Activated T-cell treated with anti-CD3 and anti-CD28 coated beads for 48 hours (primary cell): ENCODE results near the gene RASSF1.
"Not testable (repeated sequence)": the region's sequence is repeated elsewhere in the genome, so short reads cannot be mapped to it uniquely, and the experiment has no call there.

Experiments used
- DNase-seq: peaks from one replicate; pipeline ENCODE4 v3.0.0-alpha.2; 2020; ENCODE audit warnings: low read depth

Gene RASSF1

DNA sequence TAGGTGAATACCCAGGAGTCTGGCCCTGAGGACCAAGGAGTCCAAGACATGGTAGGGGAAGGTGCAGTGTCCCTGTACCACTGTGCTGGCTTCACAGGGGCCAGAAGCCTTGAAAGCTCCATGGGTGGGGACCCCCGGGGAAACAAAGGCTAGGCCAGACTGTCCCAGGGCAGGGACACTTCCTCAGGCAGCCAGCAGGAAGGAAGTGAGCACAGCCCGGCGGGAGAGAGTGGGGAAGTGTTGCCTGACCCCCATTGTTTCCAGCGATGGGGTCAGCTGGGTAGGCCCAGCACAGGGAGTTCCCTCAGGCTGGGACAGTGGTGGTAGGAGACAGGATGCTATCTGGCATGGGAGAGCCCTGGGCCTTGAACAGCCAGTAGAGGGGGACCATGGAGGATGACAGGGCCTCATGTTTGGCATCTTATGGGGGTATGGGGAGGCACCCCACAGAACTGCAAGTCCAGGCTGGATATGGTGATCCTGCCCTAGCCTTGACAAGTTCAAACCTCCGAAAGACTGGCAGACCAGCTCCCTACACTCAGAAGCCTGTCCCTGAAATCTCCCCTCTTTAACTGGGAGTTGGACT is 16.9 kb downstream of the RASSF1 start:
- no peak for DNase-seq

DNA sequence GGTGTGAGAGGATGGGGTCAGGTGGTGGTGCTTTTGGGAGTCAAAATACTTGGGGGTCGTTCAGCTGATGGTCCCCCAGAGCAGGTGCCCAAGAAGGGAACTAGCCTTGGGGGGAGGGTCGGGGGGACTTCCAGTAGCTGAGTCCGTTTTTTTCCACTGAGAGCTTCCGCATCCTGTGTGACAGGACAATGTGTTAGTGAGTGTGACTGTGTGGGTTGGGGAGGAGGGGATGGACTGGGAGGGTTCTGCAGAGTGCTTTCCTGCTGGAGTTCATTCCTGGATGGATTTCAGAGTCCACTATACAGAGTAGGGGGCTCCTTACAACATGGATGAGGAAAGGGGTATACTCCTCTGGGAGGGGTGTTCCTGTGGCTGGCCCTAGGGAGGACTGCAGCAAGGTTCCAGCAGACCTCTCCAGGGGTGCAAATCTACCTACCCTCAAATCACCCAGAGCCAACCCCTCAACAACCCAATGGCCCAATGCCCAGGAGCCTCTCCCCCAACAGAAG is 17.5 kb downstream of the RASSF1 start:
- no peak for DNase-seq

DNA sequence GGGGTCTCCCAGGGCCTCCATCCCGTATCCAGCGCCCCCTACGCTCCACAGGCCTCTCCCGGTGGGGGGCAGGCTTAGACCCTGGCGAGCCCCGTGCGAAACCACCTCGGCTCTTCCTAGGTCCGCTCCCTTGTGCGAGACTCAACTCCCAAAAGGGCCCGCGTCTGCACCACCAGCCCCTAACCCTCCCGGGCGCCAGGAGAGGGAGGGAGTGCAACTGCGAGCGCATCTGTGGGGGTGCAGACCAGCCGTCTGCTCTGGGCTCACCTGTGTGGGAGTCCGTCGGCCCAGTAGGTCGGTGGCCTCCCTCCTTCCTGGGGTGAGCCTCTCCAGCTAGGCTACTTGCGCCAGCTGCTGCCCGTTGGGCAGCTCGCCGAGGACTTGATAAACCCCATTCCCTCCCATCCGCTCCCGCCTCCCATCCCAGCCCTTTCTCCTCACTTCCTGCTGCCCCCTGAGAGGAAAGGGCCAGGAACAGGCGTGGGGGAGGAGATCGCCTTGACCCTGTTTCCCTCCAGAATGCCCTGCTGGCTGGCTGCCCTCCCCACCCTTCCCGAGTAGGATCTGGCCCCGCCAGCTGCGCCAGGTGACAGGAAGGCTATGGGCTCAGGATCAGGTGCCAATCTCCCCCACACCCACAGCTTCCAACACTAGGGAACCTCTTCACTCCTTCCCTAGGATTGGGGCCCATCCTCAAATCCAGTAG is 18.1 kb downstream of the RASSF1 start, which contains the start of gene HYAL2:
HYAL2 (minus strand) TSS at position 360 of the 706 bp plus-strand sequence. CDS start 2,256 bp downstream, outside the sequence.
- DNase-seq, result no peak

DNA sequence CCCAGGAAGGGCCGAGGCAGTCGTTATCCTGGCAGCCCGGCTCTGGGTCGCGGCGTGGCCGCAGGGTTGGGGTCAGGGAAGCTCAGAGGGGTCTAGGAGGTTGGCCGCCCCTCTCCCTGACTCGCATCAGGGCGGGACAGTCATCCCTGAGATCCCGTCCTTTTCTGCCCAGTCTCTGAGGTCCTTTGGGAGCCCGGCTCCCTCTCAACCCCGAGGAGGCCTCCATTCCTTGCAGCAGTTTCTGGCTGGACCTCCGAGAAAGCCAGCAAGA is 18.6 kb downstream of the RASSF1 start:
- no peak for DNase-seq

DNA sequence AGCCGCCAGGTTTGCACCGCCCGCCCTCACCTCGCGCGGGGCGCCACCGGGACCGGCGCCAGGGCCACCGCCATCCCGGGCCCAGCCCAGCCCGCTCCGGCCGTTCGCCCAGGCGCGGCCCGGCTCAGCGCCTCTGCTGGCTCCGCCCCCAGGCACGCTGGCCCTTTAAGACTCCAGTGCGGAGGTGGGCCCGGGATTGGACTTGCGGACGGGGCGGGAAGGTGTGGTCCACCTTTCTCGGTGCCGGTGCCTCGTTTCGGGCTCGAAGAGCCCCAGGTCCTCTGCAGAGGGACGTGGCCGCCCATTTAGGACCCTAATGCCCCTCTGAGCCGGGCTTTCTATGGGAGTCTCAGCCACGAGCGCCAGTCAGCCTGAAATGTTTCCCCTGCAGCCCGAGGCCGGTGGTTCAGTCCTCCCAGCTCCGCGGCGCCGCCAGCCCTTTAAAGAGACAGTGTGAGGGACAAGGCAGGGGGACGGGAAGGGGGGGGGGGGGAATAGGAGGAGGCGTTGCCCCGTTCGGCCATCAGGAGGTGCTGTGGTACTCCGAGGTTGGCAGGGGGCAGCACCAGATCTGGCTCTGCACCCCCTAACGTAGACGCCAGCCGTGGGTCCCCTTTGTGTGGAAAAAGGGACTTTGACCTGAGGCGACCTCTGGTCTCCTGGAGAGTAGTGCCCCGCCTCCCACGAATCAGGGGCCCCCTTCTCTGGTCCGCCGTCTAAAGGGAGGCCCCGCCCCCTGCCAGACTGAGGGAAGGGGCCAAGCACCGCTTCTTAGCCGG is 19.1 kb downstream of the RASSF1 start:
- DNase-seq, result peak; percentile 77

DNA sequence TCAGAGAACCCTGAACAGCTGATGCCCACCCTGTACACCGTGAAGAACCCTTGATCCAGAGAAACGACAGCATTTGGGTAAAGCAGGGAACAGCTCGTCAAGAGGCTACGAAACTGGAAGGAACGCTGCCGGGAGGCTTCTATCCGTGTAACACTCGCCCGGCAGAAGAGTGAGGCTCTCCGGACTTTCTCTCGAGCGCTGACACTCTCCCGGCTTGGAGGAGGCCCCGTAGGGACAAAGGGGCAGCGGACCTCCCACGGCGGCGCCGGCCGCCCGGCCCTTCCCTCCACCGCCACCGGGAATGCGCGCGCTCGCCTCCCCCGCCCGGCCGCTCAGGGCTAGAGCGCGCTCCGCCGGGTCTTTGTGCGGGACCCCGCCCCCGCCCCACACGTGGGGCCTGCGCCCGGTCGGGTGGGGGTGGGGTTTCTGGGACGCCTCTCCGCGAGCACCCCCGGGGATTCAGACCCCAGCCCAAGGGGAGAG is 19.7 kb downstream of the RASSF1 start:
- DNase-seq, result peak; percentile 68

DNA sequence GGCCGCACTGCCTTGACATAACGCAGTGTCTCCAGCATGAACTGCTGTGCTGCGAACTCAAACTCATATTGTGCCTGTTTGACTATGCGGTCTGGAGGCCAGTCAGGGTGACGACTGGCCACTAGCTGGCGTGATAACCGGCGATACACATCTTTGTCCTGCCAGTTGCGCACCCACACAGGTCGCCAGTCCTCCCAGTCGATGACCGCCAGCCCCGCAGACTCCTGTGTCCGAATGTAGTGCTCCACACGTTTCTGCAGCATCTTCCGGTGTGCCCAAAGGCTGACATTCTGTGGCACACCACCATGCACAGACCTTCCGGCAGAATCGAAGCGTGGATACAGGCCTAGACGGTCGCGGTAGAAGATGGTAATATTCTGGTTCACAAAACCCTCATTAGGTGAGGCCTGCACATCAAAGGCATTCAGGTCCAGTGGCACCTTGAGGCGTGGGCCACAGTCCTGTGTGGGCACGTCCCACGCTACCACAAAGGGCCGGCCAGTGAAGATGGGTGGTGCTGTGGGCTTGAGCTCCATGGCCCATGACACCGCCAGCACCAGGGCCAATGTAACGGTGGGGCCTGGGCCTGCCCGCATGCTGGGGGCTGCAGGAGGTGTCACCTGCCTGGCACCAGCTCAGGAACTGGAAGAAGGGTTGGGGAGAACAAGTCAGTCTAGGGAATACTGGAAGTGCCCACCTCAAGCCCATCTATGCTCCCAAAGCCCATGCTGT is 20.6 kb downstream of the RASSF1 start:
- DNase-seq, result no peak

DNA sequence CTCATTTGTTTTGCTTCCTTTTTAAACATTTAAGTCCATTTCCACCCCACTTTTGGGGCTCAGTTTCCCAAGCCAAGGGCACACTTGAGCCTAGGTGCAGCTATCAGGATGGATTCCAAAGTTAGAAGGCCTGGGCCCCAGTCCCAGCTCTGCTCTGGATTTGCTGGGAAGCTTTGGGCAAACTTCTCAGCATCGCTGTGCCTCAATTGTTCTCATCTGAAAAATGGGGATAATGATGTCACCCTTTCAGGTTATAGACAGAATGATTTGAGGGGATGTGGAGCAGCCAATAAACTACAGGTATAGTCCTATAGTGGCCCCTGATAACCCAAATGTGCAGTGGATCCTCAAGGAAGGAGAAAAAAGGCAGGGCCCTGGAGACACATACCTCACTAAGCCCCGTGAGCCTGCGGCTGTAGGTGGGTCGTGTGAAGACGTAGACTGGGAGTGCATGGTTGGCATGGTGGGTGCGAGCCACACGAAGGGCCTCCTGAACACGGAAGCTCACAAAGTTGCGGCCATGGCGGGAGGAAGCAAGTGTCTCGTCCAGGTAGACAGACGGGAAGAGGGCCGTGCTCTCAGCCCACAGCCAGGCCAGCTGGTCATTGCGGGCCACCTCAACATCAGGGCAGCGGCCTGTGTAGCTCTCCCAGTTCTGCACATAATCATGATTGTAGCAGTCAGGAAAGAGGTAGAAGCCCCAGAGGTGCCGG is 21.3 kb downstream of the RASSF1 start:
- no peak for DNase-seq

DNA sequence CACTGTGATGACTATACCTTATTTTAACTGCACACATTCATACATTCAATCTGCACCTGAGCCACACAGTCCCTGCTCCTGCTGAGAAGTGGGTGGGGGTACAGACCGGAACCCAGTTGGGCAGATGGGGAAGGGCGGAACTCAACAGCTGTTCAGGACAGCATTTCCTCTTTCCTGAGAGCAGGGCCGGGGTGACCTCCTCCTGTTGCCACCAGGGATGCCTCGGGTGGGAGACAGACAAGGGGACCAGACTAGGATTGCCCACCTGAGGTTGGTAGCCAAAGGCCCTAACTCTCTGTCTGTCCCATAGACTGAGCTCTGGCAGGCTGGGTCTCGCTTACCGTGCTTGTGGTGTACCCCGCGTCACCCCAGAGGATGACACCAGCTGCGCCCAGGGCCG is 22.0 kb downstream of the RASSF1 start:
- DNase-seq, result no peak

DNA sequence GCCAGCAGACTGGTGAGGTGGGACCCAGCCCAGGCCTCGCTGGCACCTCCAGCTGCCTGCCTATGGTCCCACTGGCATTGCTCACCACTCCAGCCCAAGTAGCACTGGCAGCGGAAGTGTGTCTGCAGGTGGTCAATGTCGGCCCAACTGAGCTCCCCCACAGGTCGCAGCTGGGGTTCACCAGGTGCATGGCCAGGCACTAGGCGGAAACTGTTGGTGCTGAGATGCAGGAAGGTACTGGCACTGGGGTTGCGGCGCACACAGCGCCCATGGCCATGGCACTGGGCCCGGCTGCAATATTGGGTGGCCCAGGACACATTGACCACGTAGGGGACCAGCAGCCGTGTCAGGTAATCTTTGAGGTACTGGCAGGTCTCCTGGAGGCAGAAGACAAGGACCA is 22.5 kb downstream of the RASSF1 start:
- DNase-seq, result no peak

DNA sequence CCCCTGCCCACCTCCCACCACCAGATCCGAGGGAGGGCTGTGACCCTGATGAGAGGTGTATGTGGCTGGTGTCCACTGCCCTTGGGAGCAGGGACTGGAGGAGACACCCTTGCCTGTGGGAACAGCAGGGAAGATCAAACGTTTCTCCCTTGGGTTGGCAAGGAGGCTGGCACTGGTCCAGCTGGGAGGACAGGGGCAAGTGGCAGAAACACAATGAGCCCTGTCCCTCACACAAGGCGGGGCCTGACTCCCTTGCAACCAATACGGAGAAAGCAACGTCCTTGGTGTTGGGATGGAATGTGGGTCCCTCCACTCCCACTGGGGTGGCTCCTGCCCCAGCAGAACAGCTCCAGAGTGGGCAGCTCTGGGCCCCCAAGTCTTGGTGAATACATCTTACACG is 23.3 kb downstream of the RASSF1 start:
- DNase-seq, result no peak

DNA sequence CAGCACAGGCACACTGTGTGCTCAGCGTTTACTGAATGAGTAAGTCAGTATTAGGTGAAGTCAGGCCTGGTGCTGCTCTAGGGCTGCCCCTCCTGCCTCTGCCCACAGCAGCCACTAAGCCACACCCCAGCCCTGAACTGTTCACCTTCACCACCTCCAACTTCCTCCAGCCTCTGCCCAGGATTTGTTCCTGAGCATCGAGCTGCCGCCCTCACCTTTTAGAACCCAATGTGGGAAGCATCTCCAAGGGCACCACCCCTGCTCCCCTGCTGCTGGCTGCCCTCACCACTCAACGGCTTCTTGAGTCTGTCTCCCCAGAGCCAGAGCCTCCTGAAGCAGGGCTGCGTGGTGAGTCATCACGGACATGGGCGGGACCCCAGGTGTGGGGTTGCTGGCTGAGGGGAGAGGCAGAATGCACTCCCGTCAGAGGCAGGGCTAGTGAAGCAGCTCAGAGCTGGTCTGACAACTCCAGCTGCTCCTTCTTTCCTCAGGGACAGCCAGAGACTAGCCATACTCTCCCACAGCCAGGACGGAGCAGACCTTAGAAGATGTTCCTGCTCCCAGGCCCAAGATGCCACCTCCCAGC is 23.9 kb downstream of the RASSF1 start:
- peak; percentile 44 for DNase-seq

DNA sequence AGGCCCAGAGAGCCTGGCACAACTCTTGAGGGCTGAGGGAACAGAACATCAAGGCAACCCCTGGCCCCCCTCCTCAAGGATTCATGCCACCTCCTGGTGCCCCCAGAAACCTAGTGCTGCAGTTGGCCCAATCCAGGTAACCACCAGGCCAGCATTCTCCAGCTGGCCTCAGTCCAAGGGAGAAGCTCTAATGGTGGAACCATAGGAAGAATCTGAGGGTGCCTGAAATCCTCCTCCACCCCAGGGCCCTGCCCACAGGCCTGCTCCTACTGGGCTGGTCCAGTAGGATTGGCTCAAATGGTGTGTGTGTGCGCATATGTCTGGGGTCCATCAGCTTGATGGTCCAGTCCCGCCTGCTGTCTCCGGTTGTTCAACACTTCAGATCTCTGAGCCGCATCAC is 25.8 kb downstream of the RASSF1 start:
- no peak for DNase-seq

DNA sequence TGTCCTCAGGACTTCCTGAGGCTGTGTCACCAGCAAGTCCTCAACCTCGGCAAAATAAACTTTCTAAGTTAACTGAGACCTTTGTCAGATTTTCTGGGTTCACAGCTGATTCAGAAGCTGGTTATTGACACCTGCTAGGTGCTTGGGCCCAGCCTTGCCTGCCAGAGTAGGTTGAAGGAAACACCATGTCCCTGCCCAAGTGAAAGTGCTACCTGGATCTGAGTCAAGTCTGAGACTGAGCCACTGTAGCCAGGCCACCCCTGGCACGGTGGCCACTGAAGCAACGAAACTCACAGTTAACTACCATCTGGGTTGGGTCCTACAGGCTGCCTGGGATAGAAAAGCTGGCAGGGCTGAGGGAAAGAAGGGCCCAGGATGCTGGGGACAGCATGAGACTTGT is 26.3 kb downstream of the RASSF1 start:
- no peak for DNase-seq

DNA sequence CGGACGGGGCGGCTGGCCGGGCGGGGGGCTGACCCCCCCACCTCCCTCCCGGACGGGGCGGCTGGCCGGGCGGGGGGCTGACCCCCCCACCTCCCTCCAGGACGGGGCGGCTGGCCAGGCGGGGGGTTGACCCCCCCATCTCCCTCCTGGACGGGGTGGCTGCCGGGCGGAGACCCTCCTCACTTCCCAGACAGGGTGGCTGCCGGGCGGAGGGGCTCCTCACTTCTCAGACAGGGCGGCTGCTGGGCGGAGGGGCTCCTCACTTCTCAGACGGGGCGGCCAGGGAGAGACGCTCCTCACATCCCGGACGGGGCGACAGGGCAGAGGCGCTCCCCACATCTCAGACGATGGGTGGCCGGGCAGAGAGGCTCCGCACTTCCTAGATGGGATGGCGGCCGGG is 28.6 kb downstream of the RASSF1 start:
- DNase-seq, result not testable (repeated sequence)

DNA sequence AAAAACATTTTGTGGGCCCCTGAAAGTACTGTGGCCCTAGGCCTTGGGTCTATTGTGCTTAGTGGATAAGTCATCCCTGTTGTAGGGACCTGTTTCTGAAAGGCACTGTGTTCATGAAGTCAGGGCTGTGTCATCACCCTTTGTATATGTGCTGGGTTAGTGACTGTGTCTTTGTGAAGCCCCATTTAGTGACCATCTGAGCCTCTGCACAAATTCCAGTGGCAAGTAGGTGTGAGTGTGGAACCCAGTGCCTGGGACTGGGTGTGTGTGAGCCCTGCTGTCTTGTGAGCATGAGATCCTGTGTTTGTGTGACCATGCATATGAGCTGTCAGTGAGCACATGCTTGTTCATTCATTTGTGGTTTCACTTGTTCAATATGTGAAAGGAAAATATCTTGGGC is 36.0 kb downstream of the RASSF1 start:
- DNase-seq, result no peak

DNA sequence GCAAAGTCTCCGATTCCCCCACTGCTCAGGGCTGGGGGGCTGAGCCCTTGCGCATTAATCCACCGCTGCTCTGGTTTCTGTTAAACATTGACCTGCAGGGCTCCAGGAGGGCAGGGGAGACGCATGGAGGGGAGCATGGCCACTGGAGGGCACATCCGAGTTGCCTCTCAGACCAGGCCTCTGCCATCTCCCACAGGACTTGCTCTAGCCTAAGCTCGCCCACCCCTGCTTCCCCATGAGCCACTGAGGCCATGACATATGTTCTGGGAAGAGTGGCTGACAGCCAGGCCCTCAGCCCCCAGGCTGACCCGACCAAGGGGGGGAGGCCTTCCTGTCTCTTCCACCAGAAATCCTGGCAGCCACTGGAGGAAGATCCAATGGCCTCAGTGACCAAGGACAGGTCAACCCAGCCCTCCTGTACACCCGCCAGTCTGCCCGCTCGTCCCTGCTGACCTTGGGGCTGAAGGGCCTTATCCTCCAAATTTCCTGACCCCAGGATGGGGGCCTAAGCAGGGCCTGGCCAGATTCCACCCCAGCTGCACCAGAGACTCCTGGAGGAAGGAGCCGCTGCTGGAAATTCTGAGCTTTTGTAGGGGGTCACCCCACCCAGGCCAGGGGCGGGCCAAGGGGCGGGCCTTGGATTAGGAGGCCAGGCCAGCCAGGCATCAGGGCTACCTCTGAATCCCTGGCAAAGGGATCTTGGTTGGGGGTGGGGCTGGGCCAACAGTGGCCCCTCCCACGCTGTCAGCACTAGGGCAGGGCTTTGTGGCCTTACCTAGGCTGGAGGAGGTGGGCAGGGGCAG is 37.4 kb downstream of the RASSF1 start, which contains the start of gene HYAL1:
HYAL1 (minus strand) TSS at position 562 of the 803 bp plus-strand sequence. CDS start 618 bp downstream, outside the sequence.
- DNase-seq, result no peak

DNA sequence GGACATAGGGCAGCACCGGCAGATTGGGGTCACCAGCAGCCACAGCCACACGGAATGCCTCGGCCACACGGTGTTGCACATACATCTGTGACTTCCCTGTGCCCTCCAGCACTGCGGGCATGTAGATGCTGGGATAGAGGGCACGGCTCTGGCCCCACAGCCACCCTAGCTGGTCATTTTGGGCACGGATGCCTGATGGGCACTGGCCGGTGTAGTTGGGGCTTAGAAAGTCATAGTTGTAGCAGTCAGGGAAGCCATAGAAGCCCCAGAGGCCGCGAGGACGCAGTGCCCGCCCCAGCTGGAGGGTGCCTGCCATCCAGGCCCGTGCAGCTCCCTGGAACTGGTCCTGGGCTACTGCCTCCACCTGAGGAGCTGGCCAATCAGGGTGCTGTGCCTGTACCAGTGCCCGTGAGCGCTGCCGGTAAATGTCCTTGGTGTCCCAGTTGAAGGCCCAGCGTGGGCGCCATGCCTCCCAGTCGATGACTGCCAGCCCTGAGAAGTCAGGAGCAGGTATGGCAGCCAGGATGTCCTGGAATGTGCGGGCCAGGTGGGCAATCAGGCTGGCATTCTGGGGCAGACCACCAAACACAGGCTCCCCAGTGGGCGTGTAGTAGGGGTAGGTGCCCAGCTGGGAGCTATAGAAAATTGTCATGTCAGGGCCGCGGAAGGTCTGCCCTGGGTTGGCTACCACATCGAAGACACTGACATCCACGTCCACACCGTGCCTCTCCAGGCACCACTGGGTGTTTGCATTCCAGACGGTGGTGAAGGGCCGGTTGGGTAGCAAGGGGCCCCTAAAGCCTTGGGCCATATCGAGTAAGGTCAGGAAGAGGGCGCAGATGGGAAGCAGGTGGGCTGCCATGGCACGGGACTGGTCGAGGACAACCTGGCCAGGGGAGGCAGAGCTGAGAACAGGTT is 38.3 kb downstream of the RASSF1 start:
- no peak for DNase-seq

DNA sequence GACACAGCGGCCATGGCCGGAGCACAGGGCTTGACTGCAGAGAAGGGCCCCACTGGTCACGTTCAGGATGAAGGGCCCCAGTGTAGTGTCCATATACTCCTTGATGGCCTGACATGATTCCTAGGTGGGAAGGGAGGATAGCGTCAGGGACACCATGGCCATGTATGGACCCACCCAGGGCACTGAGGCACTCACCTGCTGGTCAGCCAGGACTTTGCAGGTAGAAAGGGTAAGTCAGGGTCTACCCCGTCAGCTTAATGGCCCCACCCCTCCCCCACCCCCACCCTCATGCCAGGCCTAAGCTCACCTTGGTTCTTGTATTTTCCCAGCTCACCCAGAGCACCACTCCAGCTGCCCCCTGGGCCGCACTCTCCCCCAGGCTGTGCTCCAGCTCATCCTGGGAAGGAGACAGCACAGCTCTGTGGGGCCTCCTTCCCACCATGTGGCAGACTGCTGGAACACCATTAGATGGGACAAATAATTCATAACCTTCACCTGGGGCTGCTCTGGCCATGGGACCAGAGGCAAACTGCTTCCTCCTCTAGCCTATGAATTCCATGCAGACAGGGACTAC is 39.9 kb downstream of the RASSF1 start:
- no peak for DNase-seq
